Amniotic epithelial cell (primary cell): ENCODE results near the gene CDKN2B-AS1.

Experiments
- DNase-seq: peaks from one replicate; pipeline ENCODE4 v3.0.0-alpha.2; 2010; ENCODE audit warnings: low read depth

The CDKN2B-AS1 gene

GRCh38 chr9:22005702-22006606 lies 11.4 kb downstream of the CDKN2B-AS1 start:
- DNase-seq = peak; percentile 69

GRCh38 chr9:22008384-22008716 lies 13.8 kb downstream of the CDKN2B-AS1 start:
- DNase-seq = no peak

- peak; percentile 91 for DNase-seq
These were observed 14.3 kb downstream of the CDKN2B-AS1 start, which contains the start of gene CDKN2B for GRCh38 chr9:22008717-22009505. Gene CDKN2B, minus strand, starts transcription at chr9:22009305. Its CDS starts 352 bp downstream, at chr9:22008953.

GRCh38 chr9:22009506-22009867 lies 14.9 kb downstream of the CDKN2B-AS1 start:
- DNase-seq = no peak

GRCh38 chr9:22010866-22011625 lies 16.5 kb downstream of the CDKN2B-AS1 start:
- DNase-seq = peak; percentile 47

GRCh38 chr9:22022396-22022795 lies 27.8 kb downstream of the CDKN2B-AS1 start:
- no peak for DNase-seq

- DNase-seq = no peak
These were observed 32.1 kb downstream of the CDKN2B-AS1 start for GRCh38 chr9:22026696-22027095.

GRCh38 chr9:22028394-22028793 lies 33.8 kb downstream of the CDKN2B-AS1 start:
- DNase-seq = no peak

- peak; percentile 49 for DNase-seq
These were observed 34.6 kb downstream of the CDKN2B-AS1 start for GRCh38 chr9:22029231-22029630.

- DNase-seq = peak; percentile 90
These were observed 35.6 kb downstream of the CDKN2B-AS1 start for GRCh38 chr9:22030101-22030598.

- DNase-seq = no peak
These were observed 37.2 kb downstream of the CDKN2B-AS1 start for GRCh38 chr9:22031655-22032411.

GRCh38 chr9:22033012-22033630 lies 38.5 kb downstream of the CDKN2B-AS1 start:
- DNase-seq = no peak

- DNase-seq = peak; percentile 43
These were observed 41.0 kb downstream of the CDKN2B-AS1 start for GRCh38 chr9:22035591-22036011.

GRCh38 chr9:22036866-22037626 lies 42.5 kb downstream of the CDKN2B-AS1 start:
- peak; percentile 69 for DNase-seq

GRCh38 chr9:22037954-22038690 lies 43.5 kb downstream of the CDKN2B-AS1 start:
- peak; percentile 86 for DNase-seq

GRCh38 chr9:22039258-22039657 lies 44.7 kb downstream of the CDKN2B-AS1 start:
- DNase-seq = peak; percentile 69

GRCh38 chr9:22040760-22041159 lies 46.2 kb downstream of the CDKN2B-AS1 start:
- DNase-seq = peak; percentile 86

GRCh38 chr9:22041344-22041743 lies 46.8 kb downstream of the CDKN2B-AS1 start:
- no peak for DNase-seq

- DNase-seq = peak; percentile 63
These were observed 47.2 kb downstream of the CDKN2B-AS1 start for GRCh38 chr9:22041775-22042174.
